ENCODE measurements around the gene MGA.

MGA gene

DNA sequence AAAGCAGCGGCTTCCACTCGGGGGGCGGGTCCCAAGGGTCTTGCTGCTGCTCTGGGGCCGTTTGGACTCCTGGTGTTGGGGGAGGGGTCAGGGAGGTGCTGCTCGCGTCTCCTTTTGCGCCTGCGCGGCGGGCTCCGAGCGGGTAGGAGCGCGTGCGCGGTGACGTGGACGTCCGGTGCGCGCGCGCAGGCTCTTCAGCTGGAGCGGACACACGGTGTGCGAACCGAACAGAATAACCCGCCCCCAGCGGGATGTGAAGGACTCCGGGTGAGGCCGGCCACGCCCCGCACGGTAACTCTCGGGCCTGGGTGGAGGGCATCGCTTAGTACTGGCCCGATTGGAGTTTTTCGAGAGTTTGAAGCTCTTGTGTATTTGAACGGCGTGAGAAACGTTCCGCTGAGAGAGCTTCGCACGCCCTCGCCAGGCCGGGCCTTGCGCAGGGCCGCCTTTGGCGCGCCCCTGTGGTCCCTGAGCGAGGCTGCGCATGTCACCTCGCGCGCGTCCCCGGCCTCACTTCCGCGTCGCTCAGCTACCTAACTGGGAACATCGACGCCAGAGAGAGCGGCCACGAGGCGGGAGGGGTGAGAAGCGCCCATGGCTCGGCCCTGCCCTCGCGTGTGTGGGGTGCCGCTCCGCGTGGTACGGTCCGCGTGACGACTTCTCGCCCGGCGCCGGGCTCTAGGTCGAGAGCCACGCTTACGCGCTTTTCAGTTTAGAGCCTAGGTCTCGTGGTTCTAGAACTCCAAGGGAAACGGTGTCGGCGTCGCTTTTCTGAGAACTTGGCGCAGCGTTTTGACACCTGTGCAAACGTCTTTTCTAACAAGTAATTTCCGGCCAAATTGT, at the start of gene MGA:
Gene MGA, plus strand, starts transcription at position 171 of the 843 bp plus-strand sequence.
- peak; percentile 84 to 88 for DNase-seq

GRCh38 chr15:41620536-41621199, 39.5 kb upstream of the MGA start:
- peak in 1 of 2 experiments; percentile 6 for DNase-seq

GRCh38 chr15:41621200-41622193, 38.7 kb upstream of the MGA start:
- peak; percentile 78 to 86 for DNase-seq

- no peak for DNase-seq
Measured at GRCh38 chr15:41622901-41623300, 37.3 kb upstream of the MGA start.

DNA sequence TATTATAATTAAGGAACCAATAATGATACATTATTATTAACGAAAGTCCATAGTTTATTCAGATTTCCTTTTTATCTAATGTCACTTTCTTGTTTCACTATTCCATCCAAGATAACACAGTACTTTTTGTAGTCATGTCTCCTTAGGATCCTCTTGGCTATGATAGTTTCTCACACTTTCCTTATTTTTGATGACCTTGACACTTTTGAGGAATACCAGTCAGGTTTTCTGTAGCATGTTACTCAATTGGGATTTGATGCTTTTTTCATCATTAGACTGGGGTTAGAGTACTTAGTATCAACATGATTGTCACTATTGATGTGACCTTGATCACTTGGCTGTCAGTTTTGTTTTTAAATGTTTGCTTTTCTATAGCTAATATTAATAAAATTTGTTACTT, 33.0 kb upstream of the MGA start:
- no peak for DNase-seq

DNA sequence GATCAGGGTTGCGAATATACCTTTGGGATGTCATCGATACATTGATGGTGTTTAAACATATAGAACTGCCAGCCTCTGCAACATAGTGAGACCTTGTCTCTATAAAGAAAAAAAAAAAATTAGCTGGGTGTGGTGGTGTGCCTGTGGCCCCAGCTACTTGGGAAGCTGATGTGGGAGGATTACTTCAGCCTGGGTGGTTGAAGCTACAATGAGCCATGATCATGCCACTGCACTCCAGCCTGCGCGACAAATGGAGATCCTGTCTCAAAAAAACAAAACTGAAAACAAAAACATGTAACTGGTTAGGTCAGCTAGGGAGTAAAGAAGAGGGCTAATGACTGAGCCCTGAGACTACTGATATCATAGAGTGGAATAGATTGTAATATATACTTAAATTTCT, 30.7 kb upstream of the MGA start:
- DNase-seq, result no peak

- no peak for DNase-seq
Measured at GRCh38 chr15:41629883-41630282, 30.3 kb upstream of the MGA start.

DNA sequence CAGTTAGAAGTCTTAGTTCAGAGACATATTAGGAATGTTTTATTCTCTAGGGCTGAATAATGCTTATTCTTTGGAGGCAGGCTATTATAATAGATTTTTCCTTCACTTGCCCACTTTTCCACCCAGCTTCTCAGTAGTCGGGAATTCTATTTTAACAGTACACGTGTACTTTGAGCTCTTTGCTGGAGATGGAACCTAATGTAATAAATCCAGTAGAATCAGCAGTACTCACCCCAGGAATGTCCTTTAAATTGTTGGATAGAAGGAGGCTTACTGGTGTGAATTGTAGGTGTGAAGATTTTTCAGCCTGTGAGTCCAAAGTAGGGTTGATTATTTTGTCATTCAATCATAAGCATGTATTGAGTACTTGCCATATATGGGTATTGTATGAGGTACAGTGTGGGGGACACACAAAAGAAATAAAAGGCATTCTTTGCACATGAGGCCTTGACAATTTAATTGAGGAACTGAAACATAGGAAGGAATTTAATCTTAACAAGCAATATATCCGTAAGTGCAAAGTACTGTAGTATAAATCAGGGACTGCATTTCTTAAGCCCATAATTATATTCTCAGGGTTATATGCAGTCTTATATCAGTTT, 29.5 kb upstream of the MGA start:
- DNase-seq, result no peak

DNA sequence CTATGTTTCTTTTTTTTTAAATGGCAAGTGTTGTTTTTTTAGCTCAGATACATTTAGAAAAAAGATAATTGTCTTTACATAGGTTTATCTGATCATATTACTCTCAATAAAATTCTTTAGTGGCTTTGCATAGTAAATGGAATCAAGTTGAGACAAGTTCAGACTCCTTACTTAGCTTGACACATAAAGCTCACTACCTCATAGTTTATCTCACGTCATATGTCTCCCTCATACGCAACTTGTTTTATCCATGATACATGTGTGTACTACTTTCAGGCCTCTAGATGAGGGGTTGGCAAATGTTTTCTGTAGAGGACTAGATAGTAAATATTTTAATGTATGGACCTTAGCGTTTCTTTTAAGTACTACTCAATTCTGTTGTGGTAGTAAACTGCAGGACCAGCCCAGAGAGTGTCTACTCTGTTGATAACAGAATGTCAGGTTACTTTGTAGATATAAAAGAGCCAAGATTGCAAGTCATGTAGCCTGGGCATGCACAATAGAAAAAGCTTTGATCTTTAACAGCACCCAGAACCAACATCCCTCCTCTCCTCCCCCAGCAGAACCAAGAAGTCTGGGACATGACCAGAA, 28.2 kb upstream of the MGA start:
- DNase-seq, result no peak

- no peak for DNase-seq
Measured at GRCh38 chr15:41633609-41634008, 26.6 kb upstream of the MGA start.

- no peak for DNase-seq
Measured at GRCh38 chr15:41634072-41634626, 26.1 kb upstream of the MGA start.

GRCh38 chr15:41637086-41637485, 23.1 kb upstream of the MGA start:
- no peak for DNase-seq

DNA sequence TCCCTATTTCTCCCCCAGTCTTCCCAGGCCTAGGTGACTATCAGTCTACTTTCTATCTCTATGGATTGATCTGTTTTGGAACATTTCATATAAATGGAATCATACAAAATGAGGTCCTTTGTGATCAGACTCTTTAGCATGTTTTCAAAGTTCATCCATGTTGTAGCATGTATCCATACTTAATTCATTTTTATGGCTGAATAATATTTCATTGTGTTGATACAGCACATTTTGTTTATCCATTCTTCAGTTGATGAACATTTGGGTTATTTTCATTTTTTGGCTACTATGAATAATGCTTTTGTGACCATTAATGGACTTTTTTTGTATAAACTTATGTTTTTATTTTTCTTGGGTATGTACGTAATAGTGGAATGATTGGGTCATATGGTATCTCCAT, 19.2 kb upstream of the MGA start:
- DNase-seq, result no peak

- DNase-seq, result no peak
Measured at GRCh38 chr15:41647262-41647661, 12.9 kb upstream of the MGA start.

GRCh38 chr15:41648097-41648496, 12.1 kb upstream of the MGA start:
- no peak for DNase-seq

DNA sequence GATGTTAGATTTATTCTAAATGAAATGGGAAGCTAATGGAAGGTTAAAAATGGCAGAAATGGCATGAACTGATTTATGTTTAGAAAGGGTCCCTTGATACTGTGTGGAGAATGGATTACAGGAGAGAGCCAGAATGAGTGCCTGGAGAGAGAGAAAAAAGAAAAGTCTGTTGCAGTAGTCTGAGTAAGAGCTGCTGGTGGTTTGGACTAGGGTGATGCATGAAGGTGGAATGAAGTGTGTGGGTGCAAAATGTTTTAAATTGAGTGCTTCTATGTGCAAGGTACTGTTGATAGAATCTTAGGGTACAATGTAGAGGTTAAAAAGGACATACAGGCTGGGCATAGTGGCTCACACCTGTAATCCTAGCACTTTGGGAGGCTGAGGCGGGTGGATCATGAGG, 11.4 kb upstream of the MGA start:
- DNase-seq, result no peak

- DNase-seq, result no peak
Measured at GRCh38 chr15:41650806-41651205, 9.4 kb upstream of the MGA start.

- no peak for DNase-seq
Measured at GRCh38 chr15:41651373-41651772, 8.8 kb upstream of the MGA start.

DNA sequence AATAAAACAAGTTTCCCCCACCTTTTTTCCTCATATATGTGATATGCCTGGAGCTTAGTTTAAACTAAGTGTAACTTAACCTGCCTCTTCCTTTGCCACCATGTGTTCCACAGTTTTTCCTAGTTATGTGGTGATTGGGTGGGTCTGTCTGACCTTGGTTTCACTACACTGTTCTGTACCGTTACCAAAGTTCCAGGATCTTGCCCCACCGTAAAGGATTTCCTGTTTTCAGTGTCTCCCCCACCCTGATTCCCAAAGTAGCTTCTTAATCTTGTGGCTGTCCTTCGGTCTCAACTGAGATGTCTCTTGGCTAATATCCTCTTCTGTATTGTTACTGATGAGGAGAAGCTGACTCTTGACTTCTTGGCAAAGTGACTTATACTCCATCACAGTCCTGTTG, 6.4 kb upstream of the MGA start:
- no peak for DNase-seq

DNA sequence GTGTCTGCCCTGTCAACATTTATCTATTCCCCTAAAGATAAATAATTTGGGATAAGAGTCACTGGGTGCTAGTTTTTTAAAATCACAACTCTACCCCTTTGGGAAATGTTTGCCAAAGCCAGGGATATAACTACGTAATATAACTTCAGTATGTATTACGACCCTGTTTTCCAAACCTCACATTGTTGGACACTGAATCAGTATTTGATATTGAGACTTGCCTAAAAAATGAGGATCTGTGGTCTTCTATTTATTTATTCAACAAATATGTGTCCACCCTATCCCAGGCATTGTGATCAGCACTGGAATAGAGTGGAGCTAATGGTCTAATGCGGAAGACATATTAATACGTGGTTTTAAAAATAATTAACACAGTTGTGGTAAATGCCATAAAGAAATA, 4.5 kb upstream of the MGA start:
- no peak for DNase-seq

DNA sequence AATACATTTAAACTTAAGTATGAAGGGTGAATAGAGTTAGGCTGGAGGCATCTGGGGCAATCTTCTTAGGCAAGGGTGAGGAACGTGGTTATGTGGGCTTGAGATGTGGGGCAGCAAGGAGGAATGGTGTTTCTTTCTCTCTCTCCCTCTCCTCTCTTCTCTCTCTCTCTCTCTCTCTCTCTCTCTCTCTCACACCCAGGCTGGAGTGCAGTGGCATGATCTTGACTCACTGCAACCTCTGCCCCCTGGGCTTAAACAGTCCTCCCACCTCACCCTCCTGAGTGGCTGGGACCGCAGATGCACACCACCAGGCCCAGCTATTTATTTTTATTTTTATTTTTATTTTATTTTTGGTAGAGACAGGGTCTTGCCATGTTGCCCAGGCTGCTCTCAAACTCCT, 4.0 kb upstream of the MGA start:
- DNase-seq, result no peak

- no peak for DNase-seq
Measured at GRCh38 chr15:41658689-41659088, 1.5 kb upstream of the MGA start.

All from activated CD4-positive, alpha-beta T cell treated with anti-CD3 and anti-CD28 coated beads, Interleukin-2, amount 50 U/mL, for 4 hours (primary cell).